HG02798 (cell line): ENCODE measurements around the gene HLA-DQB2.
"Not testable (repeated sequence)": the region's sequence is repeated elsewhere in the genome, so short reads cannot be mapped to it uniquely, and the experiment has no call there.

ENCODE experiments used
- ATAC-seq: cut with Tn5 transposase; IDR thresholded peaks from one replicate; pipeline ENCODE4 v1.9.1; 2021; ENCODE audit warnings: mild to moderate bottlenecking; ENCODE audit not compliant: unreplicated experiment, poor library complexity

The HLA-DQB2 gene

DNA sequence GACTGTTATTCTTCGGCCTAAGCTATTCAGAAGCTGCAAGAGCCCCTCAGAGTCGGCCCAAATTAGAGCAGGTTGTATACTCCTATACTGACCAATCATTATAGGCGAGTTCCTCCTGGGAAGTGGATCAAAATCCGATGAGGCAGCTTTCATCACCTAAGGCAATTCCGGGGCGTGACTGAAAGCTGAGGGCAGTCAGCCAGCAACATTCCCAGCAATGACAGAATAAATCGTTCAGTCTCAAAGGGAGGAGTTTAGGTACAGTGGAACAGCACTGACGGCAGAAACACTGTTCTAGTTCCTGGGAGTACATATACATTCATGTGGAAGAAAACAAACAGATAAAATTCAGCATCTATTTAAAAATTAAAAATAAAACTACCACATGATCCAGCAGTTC is 10.8 kb downstream of the HLA-DQB2 start:
- no peak for ATAC-seq

DNA sequence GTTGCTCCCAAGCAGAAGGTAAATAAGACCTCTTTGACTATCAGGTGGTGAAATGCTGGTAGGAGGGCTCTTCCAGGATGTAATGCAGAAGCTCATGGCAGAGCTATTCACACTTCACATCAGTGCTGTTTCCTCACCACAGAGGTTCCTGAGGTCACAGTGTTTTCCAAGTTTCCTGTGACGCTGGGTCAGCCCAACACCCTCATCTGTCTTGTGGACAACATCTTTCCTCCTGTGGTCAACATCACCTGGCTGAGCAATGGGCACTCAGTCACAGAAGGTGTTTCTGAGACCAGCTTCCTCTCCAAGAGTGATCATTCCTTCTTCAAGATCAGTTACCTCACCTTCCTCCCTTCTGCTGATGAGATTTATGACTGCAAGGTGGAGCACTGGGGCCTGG is 17.7 kb downstream of the HLA-DQB2 start:
- ATAC-seq, result not testable (repeated sequence)

DNA sequence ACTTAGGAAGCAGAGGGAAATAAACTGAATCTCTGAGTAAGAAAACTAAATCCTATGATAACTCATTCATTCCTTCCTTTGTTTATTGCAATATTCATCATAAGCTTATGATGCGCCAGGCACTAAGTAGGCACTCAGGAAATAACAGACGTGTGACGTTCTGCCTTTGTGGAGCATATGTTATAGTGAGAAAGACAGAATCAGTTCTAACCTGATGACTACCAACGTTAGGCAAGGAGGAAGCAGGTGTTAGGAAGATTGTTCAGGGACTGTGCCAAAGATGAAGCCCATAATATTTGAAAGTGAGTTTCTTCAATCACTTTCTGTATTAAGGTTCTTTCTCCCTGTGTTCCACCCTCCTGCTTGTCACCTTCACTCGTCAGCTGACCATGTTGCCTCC is 18.6 kb downstream of the HLA-DQB2 start:
- no peak for ATAC-seq

GRCh38 chr6:32742374-32742773 is 21.0 kb downstream of the HLA-DQB2 start:
- no peak for ATAC-seq

GRCh38 chr6:32741031-32741960 is 22.0 kb downstream of the HLA-DQB2 start, which contains the start of gene HLA-DQA2:
TSS of gene HLA-DQA2 (plus strand) at chr6:32741391. CDS start at chr6:32741444, 53 bp downstream.
- no peak for ATAC-seq

GRCh38 chr6:32738126-32738525 is 25.2 kb downstream of the HLA-DQB2 start:
- ATAC-seq, result no peak

- no peak for ATAC-seq
Observed at GRCh38 chr6:32718879-32719278, 44.5 kb downstream of the HLA-DQB2 start.

DNA sequence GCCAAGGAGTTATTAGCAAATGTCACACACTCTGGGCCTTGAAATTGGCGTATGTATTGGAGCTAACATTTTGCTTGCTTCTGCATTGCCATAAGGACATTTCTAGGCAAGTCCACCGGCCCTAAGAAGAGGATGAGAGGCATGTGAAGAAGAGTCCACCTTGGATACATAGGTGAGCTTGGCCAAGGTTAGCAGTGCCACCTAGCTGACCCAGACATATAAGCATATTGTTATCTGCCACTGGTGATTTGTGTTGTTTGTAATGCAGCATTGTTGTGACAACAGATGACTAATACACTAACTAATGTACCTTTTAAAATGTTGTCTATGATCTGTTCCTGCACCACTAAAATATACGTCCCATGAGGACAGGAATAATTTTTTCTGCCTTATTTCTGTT is 46.9 kb downstream of the HLA-DQB2 start:
- no peak for ATAC-seq

DNA sequence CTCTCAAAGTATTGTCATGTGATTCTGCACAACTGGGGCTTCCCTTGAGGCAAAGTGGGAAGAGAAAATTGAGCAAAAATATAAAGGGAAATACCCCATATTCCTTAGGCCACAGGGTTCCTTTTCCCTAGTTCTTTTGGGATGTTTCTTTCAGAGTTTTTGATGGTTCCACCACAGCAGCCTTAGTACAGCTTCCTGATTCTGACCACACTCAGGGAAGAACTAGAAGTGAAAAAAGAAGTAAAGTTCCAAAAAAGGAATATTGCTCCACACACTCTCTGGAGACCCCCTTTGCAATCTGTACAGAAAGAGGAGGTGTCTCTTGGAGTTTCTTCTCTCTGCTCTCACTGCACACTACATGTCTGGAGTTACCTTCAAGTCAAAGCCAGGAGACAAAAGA is 50.1 kb downstream of the HLA-DQB2 start:
- no peak for ATAC-seq

DNA sequence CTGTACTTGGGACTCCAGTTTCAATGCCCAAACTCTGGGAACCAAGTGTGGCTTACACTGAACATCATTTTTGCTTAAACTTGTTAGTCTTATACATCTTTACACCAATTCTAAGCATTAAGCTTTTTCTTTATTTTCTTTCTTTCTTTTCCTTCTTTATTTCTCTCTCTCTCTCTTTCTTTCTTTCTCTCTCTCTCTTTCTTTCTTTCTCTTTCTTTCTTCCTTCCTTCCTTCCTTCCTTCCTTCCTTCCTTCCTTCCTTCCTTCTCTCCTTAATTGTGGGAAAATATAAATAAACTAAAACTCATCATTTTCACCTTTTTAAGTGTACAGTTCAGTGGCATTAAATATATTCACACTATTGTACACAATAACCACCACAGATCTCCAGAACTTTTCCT is 53.7 kb downstream of the HLA-DQB2 start:
- no peak for ATAC-seq
